Fibroblast of lung (primary cell): Measurements from ENCODE around the gene TARBP2.

ENCODE experiments used
- EZH2 ChIP-seq: IDR thresholded peaks from 2 replicates; pipeline ENCODE4 v1.5.1; 2012; ENCODE audit warnings: low read length, control low read depth, mild to moderate bottlenecking; ENCODE audit errors: missing control alignments
- TF ChIP-seq, protein P1 (sequence below), 2 donors: IDR thresholded peaks in 1 of 2; conservative IDR thresholded peaks in 1 of 2; 1 replicate in 1 of 2; 2 replicates in 1 of 2; pipeline ENCODE4 v1.5.1; 2011 to 2012; ENCODE audit warnings: low read length in 2 of 2, control low read depth in 1 of 2, inconsistent platforms in 1 of 2, low read depth in 1 of 2, mild to moderate bottlenecking in 1 of 2

DNA sequence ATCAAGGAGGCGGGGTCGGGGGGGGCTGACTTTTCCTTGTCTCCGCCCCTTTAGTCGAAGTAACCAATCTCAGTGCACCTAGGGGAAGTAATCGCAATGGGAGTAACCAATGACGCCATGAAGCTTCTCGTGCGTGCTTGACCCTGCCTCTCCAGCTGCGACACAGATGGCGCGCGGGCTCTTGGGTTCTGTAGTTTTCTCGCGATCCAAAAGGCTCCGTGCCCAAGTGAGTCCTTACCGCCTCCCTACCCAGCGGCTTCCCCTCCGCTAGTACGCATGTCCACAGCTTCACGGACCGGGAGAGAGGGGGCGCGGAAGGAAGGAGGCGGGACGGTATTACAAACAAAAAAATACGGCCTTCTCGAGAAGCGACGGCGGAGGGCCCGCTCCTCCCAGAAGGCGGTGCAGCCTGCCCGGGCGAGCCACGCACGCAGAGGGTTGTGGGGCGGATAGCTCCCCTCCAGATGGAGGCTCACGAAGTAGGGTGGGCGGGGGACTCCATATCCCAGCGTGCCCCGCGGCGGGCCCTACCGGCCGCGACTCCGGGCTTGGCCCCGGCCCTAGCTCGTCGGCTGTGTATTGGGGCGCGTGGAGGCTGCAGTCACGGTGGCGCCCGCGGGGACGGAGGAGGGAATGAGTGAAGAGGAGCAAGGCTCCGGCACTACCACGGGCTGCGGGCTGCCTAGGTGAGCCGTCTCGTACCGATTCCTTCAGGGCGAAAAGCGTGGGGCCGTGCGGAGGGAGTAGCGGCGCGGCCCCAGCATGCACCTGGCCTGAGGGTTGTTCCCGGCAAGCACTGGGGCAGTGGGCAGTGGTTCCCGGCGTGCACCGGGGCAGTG, at the start of gene TARBP2:
- TF ChIP-seq, protein P1, sequence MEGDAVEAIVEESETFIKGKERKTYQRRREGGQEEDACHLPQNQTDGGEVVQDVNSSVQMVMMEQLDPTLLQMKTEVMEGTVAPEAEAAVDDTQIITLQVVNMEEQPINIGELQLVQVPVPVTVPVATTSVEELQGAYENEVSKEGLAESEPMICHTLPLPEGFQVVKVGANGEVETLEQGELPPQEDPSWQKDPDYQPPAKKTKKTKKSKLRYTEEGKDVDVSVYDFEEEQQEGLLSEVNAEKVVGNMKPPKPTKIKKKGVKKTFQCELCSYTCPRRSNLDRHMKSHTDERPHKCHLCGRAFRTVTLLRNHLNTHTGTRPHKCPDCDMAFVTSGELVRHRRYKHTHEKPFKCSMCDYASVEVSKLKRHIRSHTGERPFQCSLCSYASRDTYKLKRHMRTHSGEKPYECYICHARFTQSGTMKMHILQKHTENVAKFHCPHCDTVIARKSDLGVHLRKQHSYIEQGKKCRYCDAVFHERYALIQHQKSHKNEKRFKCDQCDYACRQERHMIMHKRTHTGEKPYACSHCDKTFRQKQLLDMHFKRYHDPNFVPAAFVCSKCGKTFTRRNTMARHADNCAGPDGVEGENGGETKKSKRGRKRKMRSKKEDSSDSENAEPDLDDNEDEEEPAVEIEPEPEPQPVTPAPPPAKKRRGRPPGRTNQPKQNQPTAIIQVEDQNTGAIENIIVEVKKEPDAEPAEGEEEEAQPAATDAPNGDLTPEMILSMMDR (conservative IDR thresholded peaks at IDR 0.05 in 1 of 2, IDR thresholded peaks at IDR 0.05 in 1 of 2; ENCODE audit: low read depth in 1 of 2, low read length in 2 of 2): no peak
- TF ChIP-seq EZH2: no peak
